VCaP (cell line): ENCODE data around the gene ABCC4.

Source experiments
- H3K27ac ChIP-seq: fragments of 450-650 bp; 2 replicates; pipeline ENCODE4 v1.5.1; 2017
- CTCF ChIP-seq: fragments of 450-650 bp; conservative IDR thresholded peaks from 2 replicates; pipeline ENCODE4 v1.5.1; 2017; ENCODE audit warnings: mild to moderate bottlenecking, moderate library complexity

The ABCC4 gene

GRCh38 chr13:95229855-95230254 is 71.4 kb downstream of the ABCC4 start:
- no peak for TF ChIP-seq CTCF
- H3K27ac ChIP-seq: no peak overlapping the region

- TF ChIP-seq CTCF: no peak
- peak overlapping the region; percentile 85 for H3K27ac ChIP-seq
These were observed 73.1 kb downstream of the ABCC4 start for GRCh38 chr13:95228130-95228529.

GRCh38 chr13:95226932-95227695 is 74.1 kb downstream of the ABCC4 start:
- H3K27ac ChIP-seq: peak overlapping the region; percentile 85
- TF ChIP-seq CTCF: no peak

- no peak for TF ChIP-seq CTCF
- peak overlapping the region; percentile 85 for H3K27ac ChIP-seq
These were observed 74.8 kb downstream of the ABCC4 start for GRCh38 chr13:95226476-95226875.

- no peak for TF ChIP-seq CTCF
- H3K27ac ChIP-seq: peak overlapping the region; percentile 85
These were observed 75.2 kb downstream of the ABCC4 start for GRCh38 chr13:95226050-95226449.

- H3K27ac ChIP-seq: peak overlapping the region; percentile 85
- TF ChIP-seq CTCF: no peak
These were observed 77.2 kb downstream of the ABCC4 start for GRCh38 chr13:95224064-95224463.

- H3K27ac ChIP-seq: peak overlapping the region; percentile 85
- no peak for TF ChIP-seq CTCF
These were observed 78.6 kb downstream of the ABCC4 start for GRCh38 chr13:95222733-95223018.
